H1 (cell line): ENCODE data around the gene SGO2. TPM values are rescaled to one million over a fixed set of nuclear protein-coding genes. Genes with fewer than 3 reads are reported as not detected.
A peak's percentile ranks its signal among the peaks of the same experiment; 100 is the strongest.

ENCODE experiments used
- CTCF ChIA-PET: fragments of 300-600 bp; sonication (Branson Sonifier 250); formaldehyde crosslinking; loops from one replicate; lab custom pipeline; 2021; ENCODE audit not compliant: partially characterized antibody; lab: Charles Lee
- POLR2A ChIA-PET: fragments of 300-600 bp; sonication (Branson Sonifier 250); formaldehyde crosslinking; loops from one replicate; lab custom pipeline; 2021; ENCODE audit warnings: inconsistent platforms; ENCODE audit not compliant: partially characterized antibody; lab: Charles Lee
- DNase-seq, 2 experiments: peaks; one replicate each; pipeline versions ENCODE4 v3.0.0 to v3.0.0-alpha.2; 2010 to 2022; ENCODE audit warnings: low spot score in 2 of 2, low read depth in 1 of 2, mixed read lengths in 1 of 2
- FAIRE-seq: peaks from 2 replicates; lab custom pipeline; 2011; peaks lifted over from hg19 to GRCh38; lab: Jason Lieb, UNC
- H2AFZ ChIP-seq: 2 replicates; pipeline ENCODE4 v1.8.1; 2012; ENCODE audit warnings: low read length, inconsistent platforms
- H2AK5ac ChIP-seq: 2 replicates; pipeline ENCODE4 v1.6.1; 2013; ENCODE audit warnings: low read depth, low read length
- H2BK120ac ChIP-seq: replicated peaks from 2 replicates; pipeline ENCODE3; 2013; ENCODE audit warnings: low read depth, low read length, inconsistent platforms
- H2BK12ac ChIP-seq: 2 replicates; pipeline ENCODE4 v1.6.1; 2013; ENCODE audit warnings: low read depth, low read length
- H2BK15ac ChIP-seq: 2 replicates; pipeline ENCODE4 v1.6.1; 2013; ENCODE audit warnings: low read length
- H2BK20ac ChIP-seq: 2 replicates; pipeline ENCODE4 v1.6.1; 2013; ENCODE audit warnings: low read length
- H2BK5ac ChIP-seq: 2 replicates; pipeline ENCODE4 v1.6.1; 2013; ENCODE audit warnings: low read depth, low read length
- H3K14ac ChIP-seq: 2 replicates; pipeline ENCODE4 v1.6.1; 2013; ENCODE audit warnings: inconsistent platforms; ENCODE audit not compliant: insufficient read length
- H3K18ac ChIP-seq: 2 replicates; pipeline ENCODE4 v1.6.1; 2013; ENCODE audit warnings: low read length; ENCODE audit errors: extremely low read depth
- H3K23ac ChIP-seq: 2 replicates; pipeline ENCODE4 v1.6.1; 2013; ENCODE audit warnings: inconsistent platforms; ENCODE audit not compliant: insufficient read length
- H3K23me2 ChIP-seq: 2 replicates; pipeline ENCODE4 v1.6.1; 2013; ENCODE audit warnings: low read depth, low read length
- H3K27ac ChIP-seq: 2 replicates; pipeline ENCODE4 v1.6.1; 2011; ENCODE audit warnings: low read depth, low read length, inconsistent platforms
- H3K27me3 ChIP-seq, 4 experiments: replicated peaks in 1 of 4; 1 replicate in 1 of 4; 2 replicates in 3 of 4; pipeline versions ENCODE4 v1.6.1 to v1.8.1; 2011 to 2013; ENCODE audit warnings: low read length in 3 of 4, mild to moderate bottlenecking in 3 of 4, inconsistent platforms in 2 of 4, mixed read lengths in 2 of 4, moderate library complexity in 1 of 4; ENCODE audit not compliant: control insufficient read depth in 3 of 4, insufficient read depth in 3 of 4; ENCODE audit errors: extremely low read depth in 1 of 4
- H3K36me3 ChIP-seq, 4 experiments: 2 replicates each; pipeline versions ENCODE4 v1.6.1 to v1.8.1; 2011 to 2013; ENCODE audit warnings: mild to moderate bottlenecking in 4 of 4, low read length in 3 of 4, moderate library complexity in 2 of 4, control low read depth in 1 of 4, inconsistent platforms in 1 of 4; ENCODE audit not compliant: insufficient read depth in 4 of 4, control insufficient read depth in 2 of 4
- H3K4ac ChIP-seq: replicated peaks from 2 replicates; pipeline ENCODE3; 2013; ENCODE audit warnings: low read length, low read depth, mixed read lengths, inconsistent platforms; ENCODE audit not compliant: insufficient read length
- H3K4me1 ChIP-seq, 4 experiments: replicated peaks in 1 of 4; 1 replicate in 1 of 4; 2 replicates in 3 of 4; pipeline versions ENCODE4 v1.6.1 to v1.8.1; 2011 to 2013; ENCODE audit warnings: low read length in 3 of 4, inconsistent platforms in 2 of 4, mixed read lengths in 1 of 4; ENCODE audit not compliant: insufficient read depth in 4 of 4, control insufficient read depth in 3 of 4
- H3K4me2 ChIP-seq, 2 experiments: 2 replicates each; pipeline versions ENCODE4 v1.6.1 to v1.8.1; 2011 to 2013; ENCODE audit warnings: low read depth in 2 of 2, low read length in 2 of 2, control low read depth in 1 of 2, inconsistent platforms in 1 of 2, mild to moderate bottlenecking in 1 of 2; ENCODE audit not compliant: insufficient read depth in 1 of 2
- H3K4me3 ChIP-seq, 4 experiments: fragments of 200-600, 300-600 bp in 1 of 4; sonication (generic), shearing (Covaris generic), sonication (Bioruptor Twin) in 1 of 4; 2 replicates each; pipeline versions ENCODE4 v1.5.1 to v1.8.1; 2011 to 2016; ENCODE audit warnings: low read length in 4 of 4, low read depth in 3 of 4, control low read depth in 2 of 4, inconsistent platforms in 2 of 4, mild to moderate bottlenecking in 2 of 4, mixed read lengths in 1 of 4, moderate library complexity in 1 of 4; ENCODE audit not compliant: insufficient read depth in 2 of 4; ENCODE audit errors: extremely low read depth in 1 of 4
- H3K56ac ChIP-seq: replicated peaks from 2 replicates; pipeline ENCODE3; 2013; ENCODE audit warnings: low read depth, mild to moderate bottlenecking, mixed read lengths, low read length, inconsistent platforms; ENCODE audit not compliant: insufficient read length
- H3K79me1 ChIP-seq: 2 replicates; pipeline ENCODE4 v1.6.1; 2013; ENCODE audit warnings: low read depth, low read length, control low read depth
- H3K79me2 ChIP-seq, 2 experiments: 2 replicates each; pipeline versions ENCODE4 v1.6.1 to v1.8.1; 2012 to 2013; ENCODE audit warnings: low read length in 2 of 2, mild to moderate bottlenecking in 2 of 2, inconsistent platforms in 1 of 2; ENCODE audit not compliant: insufficient read depth in 2 of 2, control insufficient read depth in 1 of 2
- H3K9ac ChIP-seq, 4 experiments: replicated peaks in 1 of 4; 1 replicate in 1 of 4; 2 replicates in 3 of 4; pipeline versions ENCODE4 v1.6.1 to v1.8.1; 2011 to 2013; ENCODE audit warnings: low read depth in 3 of 4, low read length in 3 of 4, control low read depth in 2 of 4, mild to moderate bottlenecking in 2 of 4, moderate library complexity in 2 of 4, inconsistent platforms in 1 of 4; ENCODE audit errors: extremely low read depth in 1 of 4
- H3K9me3 ChIP-seq, 2 experiments: 2 replicates each; pipeline versions ENCODE4 v1.6.1 to v1.8.1; 2012 to 2013; ENCODE audit warnings: mild to moderate bottlenecking in 2 of 2, moderate library complexity in 2 of 2, control low read depth in 1 of 2, inconsistent platforms in 1 of 2, low read depth in 1 of 2, low read length in 1 of 2, mixed read lengths in 1 of 2; ENCODE audit not compliant: insufficient read depth in 2 of 2
- H4K20me1 ChIP-seq, 2 experiments: replicated peaks in 1 of 2; 2 replicates each; pipeline versions ENCODE3 to v1.8.1; 2011 to 2013; ENCODE audit warnings: inconsistent platforms in 2 of 2, low read length in 2 of 2, mild to moderate bottlenecking in 1 of 2; ENCODE audit not compliant: insufficient read depth in 2 of 2, control insufficient read depth in 1 of 2
- H4K5ac ChIP-seq: 2 replicates; pipeline ENCODE4 v1.6.1; 2013; ENCODE audit warnings: low read length, low read depth, mixed read lengths, inconsistent platforms; ENCODE audit not compliant: insufficient read length
- H4K8ac ChIP-seq: 2 replicates; pipeline ENCODE4 v1.8.0; 2013; ENCODE audit warnings: mild to moderate bottlenecking, moderate library complexity, low read length, inconsistent platforms; ENCODE audit not compliant: insufficient read depth; ENCODE audit errors: extremely low read depth
- H4K91ac ChIP-seq: replicated peaks from 2 replicates; pipeline ENCODE3; 2013; ENCODE audit warnings: low read length, mixed read lengths, inconsistent platforms; ENCODE audit not compliant: insufficient read length
- BACH1 ChIP-seq: IDR thresholded peaks from 2 replicates; pipeline ENCODE4 v1.6.1; 2012; ENCODE audit warnings: low read length, improper control_type of control experiment
- BRCA1 ChIP-seq: IDR thresholded peaks from 2 replicates; pipeline ENCODE4 v1.6.1; 2012; ENCODE audit warnings: low read depth, low read length, improper control_type of control experiment
- CBX5 ChIP-seq: fragments of 300-800, 300-1000 bp; sonication (generic); IDR thresholded peaks from 2 replicates; pipeline ENCODE4 v1.7.1; 2016; ENCODE audit warnings: antibody characterized with exemption, low read length, low read depth
- CREB1 ChIP-seq: IDR thresholded peaks from 2 replicates; pipeline ENCODE4 v1.6.1; 2012; ENCODE audit warnings: inconsistent platforms
- POLR2A ChIP-seq, 2 experiments: IDR thresholded peaks; 1 replicate in 1 of 2; 2 replicates in 1 of 2; pipeline ENCODE4 v1.6.1; 2011; ENCODE audit warnings: low read depth in 2 of 2, low read length in 2 of 2, mild to moderate bottlenecking in 2 of 2; ENCODE audit errors: control extremely low read depth in 1 of 2
- SIN3A ChIP-seq, 2 experiments: IDR thresholded peaks in 1 of 2; conservative IDR thresholded peaks in 1 of 2; 2 replicates each; pipeline ENCODE4 v1.6.1; 2011 to 2012; ENCODE audit warnings: low read length in 2 of 2, improper control_type of control experiment in 1 of 2, low read depth in 1 of 2, mild to moderate bottlenecking in 1 of 2
- SP1 ChIP-seq: IDR thresholded peaks from 2 replicates; pipeline ENCODE4 v1.6.1; 2011; ENCODE audit warnings: low read depth, low read length
- SP2 ChIP-seq: IDR thresholded peaks from 2 replicates; pipeline ENCODE4 v1.6.1; 2012; ENCODE audit warnings: mild to moderate bottlenecking, low read length, inconsistent platforms
- TBP ChIP-seq: IDR thresholded peaks from 2 replicates; pipeline ENCODE4 v1.6.1; 2011; ENCODE audit warnings: low read depth, low read length, improper control_type of control experiment
- TCF12 ChIP-seq: IDR thresholded peaks from 2 replicates; pipeline ENCODE4 v1.6.1; 2011; ENCODE audit warnings: low read depth, mild to moderate bottlenecking, low read length
- WGBS, 2 experiments: shearing (Covaris generic) in 1 of 2; methylation state at CpG; one replicate each; pipeline versions ENCODE4 v1.1.6 to v1.1.7; 2013 to 2015; ENCODE audit warnings: low lambda C conversion rate in 2 of 2, mixed read lengths in 2 of 2, inconsistent platforms in 1 of 2, low coverage in 1 of 2, missing lambda C conversion rate in 1 of 2; ENCODE audit not compliant: insufficient replicate concordance in 2 of 2, insufficient coverage in 1 of 2, insufficient read length in 1 of 2; ENCODE audit errors: extremely low coverage in 1 of 2, missing lambda C conversion rate in 1 of 2; 5-methylcytosine and 5-hydroxymethylcytosine counted together
- polyA plus RNA-seq, 7 experiments: library from polyadenylated mRNA; depleted of rRNA in 3 of 7; stranded (reverse) in 5 of 7; unstranded in 2 of 7; fragments of >200 nt in 5 of 7; fragments of 200-250 nt in 2 of 7; gene quantifications; 1 replicate in 5 of 7; 2 replicates in 1 of 7; 4 replicates in 1 of 7; pipeline versions ENCODE4 v1.2.1 to v1.2.3, GENCODE V29; 2011 to 2013; ENCODE audit warnings: missing spikeins in 2 of 7, mixed read lengths in 2 of 7
- total RNA-seq: library from RNA; stranded (reverse); fragmentation: NEBNext Ultra II Directional; extraction: Animal tissue kit (Norgen Biotek cat#: 25700); gene quantifications from 2 replicates; pipeline ENCODE4 v1.2.1, GENCODE V29; 2021
- TF ChIP-seq, protein P1 (sequence below): IDR thresholded peaks from 2 replicates; pipeline ENCODE4 v1.6.1; 2012; ENCODE audit warnings: inconsistent platforms

Gene SGO2
- total and polyA plus RNA-seq, 2 of the 8 experiments (the other 6 are each of a cell fraction or from before 2014, with no cell fraction given) = 2.4 to 33.2 TPM

DNA sequence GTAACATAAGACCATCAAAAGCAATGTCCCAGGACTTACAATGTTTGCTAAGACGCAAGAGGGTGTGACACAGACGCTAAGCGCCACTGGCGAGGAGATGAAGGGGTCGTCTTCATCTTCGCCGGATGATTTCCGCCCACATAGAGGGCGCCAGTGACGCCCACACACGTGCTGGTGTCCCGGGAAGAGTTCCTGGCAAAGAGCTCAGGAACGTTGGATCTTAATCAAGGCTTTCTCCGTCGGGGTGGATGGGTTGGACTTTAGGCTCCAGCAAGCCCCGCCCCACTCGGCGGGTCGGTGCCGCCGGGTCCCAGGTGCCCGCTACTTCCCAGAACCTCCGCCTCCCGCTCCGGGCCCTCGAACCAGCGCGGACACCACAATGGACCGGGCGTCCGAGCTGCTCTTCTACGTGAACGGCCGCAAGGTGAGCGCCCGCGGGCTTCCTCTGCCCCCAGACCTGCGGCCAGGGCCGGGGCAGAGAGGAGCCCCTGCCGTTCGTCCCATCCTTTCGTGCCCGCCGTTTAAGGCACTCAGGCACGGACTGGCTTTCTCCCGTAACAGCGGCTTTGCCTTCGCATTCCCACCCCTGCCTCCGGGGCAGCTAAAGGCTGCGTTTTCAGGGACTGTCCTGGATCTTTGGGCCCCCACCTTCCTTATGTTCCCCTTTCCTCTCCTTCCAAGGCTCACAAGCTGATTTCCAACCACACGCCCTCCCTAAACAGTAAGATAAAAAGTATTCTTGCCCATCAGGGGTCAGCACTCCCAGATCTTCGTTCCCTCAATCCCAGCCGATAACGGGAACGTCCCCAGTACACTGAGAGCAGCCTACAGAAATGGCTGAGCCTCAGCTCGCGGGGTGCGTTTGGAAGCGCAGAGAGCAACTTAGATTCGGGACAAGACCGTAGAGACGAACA is 60.0 kb downstream of the SGO2 start, which contains the start of gene AOX1:
AOX1 (plus strand) TSS at position 285 of the 914 bp plus-strand sequence; CDS start at position 380, 95 bp downstream.
- H3K79me2 ChIP-seq = no peaks in the 10 kb centered on the region
- ChIA-PET CTCF (interaction anchor here (0.8 to 4.1 kb wide), 31 partner anchors 9 to 613 kb away, joined by 3 to 25 read pairs (median 5); no protein-coding TSS in a partner anchor), POLR2A (interaction anchor here (0.8 to 1.3 kb wide), 7 partner anchors 11 to 378 kb away, joined by 3 to 4 read pairs (median 3); partner anchors contain the start of gene ORC2)
- no peak within 1 kb of the TSS for H2AK5ac ChIP-seq
- H3K4me1 ChIP-seq = peaks cover 0 to 6% (median 1%) of the 10 kb centered on the region in 4 experiments; a peak in 1 of 7 replicates
- H3K9me3 ChIP-seq = no peaks in the 10 kb centered on the region
- H3K14ac ChIP-seq = no peak within 1 kb of the TSS
- no peak within 1 kb of the TSS; the same call in 1 of the 2 replicates for H3K27ac ChIP-seq
- no peaks in the 10 kb centered on the region for H4K20me1 ChIP-seq
- FAIRE-seq (peak; percentile 36), DNase-seq (peak; percentile 68 to 87)
- H2BK5ac ChIP-seq = no peak within 1 kb of the TSS
- no peaks in the 10 kb centered on the region for H3K79me1 ChIP-seq
- H4K8ac ChIP-seq = peak within 1 kb of the TSS; percentile 64
- H4K5ac ChIP-seq = no peak within 1 kb of the TSS
- peaks cover 0 to 13% (median 8%) of the 10 kb centered on the region in 4 experiments; a peak in 5 of 7 replicates for H3K27me3 ChIP-seq
- 2% methylated on average over 54 of the region's 62 CpGs; no CpG with 5 or more reads in 1 of the 2 experiments for WGBS, 2 experiments
- peak within 1 kb of the TSS; percentile 50; the same call in 1 of the 2 replicates for H2BK12ac ChIP-seq
- no peak within 1 kb of the TSS for H3K56ac ChIP-seq
- peaks cover 8% of the 10 kb centered on the region for H3K23me2 ChIP-seq
- peak within 1 kb of the TSS; percentile 64 for H3K18ac ChIP-seq
- H3K36me3 ChIP-seq = no peaks in the 10 kb centered on the region
- no peak within 1 kb of the TSS for H2BK120ac ChIP-seq
- peak within 1 kb of the TSS in 3 of 4 experiments; percentile 39 to 68 (median 45); a peak in 6 of 7 replicates for H3K9ac ChIP-seq
- peak within 1 kb of the TSS; percentile 93 to 94 for H3K4me2 ChIP-seq
- no peak within 1 kb of the TSS; the same call in 1 of the 2 replicates for H2BK15ac ChIP-seq
- peak within 1 kb of the TSS; percentile 60 to 77 (median 74) for H3K4me3 ChIP-seq
- peak within 1 kb of the TSS; percentile 19; the same call in 1 of the 2 replicates for H2BK20ac ChIP-seq
- no peak within 1 kb of the TSS for H3K23ac ChIP-seq
- no peak within 1 kb of the TSS for H4K91ac ChIP-seq
- H3K4ac ChIP-seq = no peak within 1 kb of the TSS
- H2AFZ ChIP-seq = peak within 1 kb of the TSS; percentile 94
- TF ChIP-seq SIN3A (conservative IDR thresholded peaks at IDR 0.05 in 1 of 2, IDR thresholded peaks at IDR 0.05 in 1 of 2; ENCODE audit: low read depth in 1 of 2, low read length in 2 of 2) (peak; percentile 65 to 85; a peak in 2 of 4 replicates), TCF12 (no peak), SP2 (no peak), CBX5 (no peak), SP1 (0 out of 2 replicates have a peak, but pooled peaks have one; percentile 34), POLR2A (IDR thresholded peaks at IDR 0.05; ENCODE audit: control extremely low read depth in 1 of 2, low read depth in 2 of 2, low read length in 2 of 2) (peak; percentile 68 to 71), BRCA1 (no peak), BACH1 (no peak), CREB1 (peak; percentile 84), TBP (peak; percentile 11; the same call in 1 of the 2 replicates)
- TF ChIP-seq, protein P1, sequence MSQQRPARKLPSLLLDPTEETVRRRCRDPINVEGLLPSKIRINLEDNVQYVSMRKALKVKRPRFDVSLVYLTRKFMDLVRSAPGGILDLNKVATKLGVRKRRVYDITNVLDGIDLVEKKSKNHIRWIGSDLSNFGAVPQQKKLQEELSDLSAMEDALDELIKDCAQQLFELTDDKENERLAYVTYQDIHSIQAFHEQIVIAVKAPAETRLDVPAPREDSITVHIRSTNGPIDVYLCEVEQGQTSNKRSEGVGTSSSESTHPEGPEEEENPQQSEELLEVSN = peak; percentile 84
